GM11168 (cell line): ENCODE results near the gene MXD4.

Experiments used
- in situ Hi-C: fragments of 300-500 bp; cut with MboI; formaldehyde crosslinking; loops from one replicate; pipeline ENCODE4 v1.12.0; 2022; ENCODE audit warnings: low sequenced_read_pairs; ENCODE audit not compliant: unreplicated experiment

The MXD4 gene

DNA sequence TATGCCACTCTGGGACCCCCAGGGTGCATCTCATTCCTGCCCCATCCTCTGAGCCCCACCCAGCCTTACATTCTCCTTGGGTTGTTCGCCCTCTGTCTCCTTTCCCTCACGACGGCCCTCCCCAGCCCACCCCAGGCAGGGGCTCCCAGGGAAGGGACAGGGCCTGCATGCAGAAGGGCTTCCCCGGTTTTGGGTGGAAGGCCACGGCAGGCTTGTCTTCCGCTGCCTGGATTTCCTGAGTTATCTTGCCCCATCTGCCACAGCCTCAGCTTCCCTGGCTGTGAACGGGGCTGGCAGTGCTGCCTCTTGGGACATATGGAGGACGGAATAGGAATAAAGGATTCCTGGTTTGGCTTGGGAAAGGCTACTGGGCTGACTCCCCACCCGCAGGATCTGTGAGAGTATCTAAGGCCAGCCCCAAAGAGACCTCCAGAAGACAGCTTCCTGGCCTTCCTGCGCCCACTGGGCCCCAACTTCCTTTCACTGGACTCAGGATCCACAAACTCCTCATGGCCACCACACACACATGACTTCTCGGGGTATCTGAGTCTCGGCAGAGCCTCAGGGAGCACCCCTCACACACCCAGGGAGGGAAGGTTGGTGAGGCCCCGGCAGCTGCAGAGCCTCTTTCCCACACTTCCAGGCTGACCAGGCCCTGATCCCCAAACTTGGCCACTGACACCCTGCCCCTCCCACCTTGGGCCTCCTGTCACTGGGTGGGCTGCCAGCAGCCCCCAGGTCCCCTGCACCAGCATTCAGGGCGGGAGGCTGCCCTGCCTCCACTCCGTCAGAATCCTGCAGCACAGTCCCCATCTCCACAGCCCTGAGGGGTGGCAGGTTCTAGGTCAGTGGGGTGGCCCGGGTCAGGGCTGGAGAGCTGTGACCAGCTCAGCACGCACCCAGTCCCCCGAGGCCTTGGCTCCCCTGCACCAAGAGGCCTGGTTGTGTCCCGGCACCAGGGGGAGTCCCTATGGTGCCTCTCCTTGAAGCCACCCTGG lies 3.5 kb upstream of the MXD4 start:
- in situ Hi-C loops, result no loop called here

DNA sequence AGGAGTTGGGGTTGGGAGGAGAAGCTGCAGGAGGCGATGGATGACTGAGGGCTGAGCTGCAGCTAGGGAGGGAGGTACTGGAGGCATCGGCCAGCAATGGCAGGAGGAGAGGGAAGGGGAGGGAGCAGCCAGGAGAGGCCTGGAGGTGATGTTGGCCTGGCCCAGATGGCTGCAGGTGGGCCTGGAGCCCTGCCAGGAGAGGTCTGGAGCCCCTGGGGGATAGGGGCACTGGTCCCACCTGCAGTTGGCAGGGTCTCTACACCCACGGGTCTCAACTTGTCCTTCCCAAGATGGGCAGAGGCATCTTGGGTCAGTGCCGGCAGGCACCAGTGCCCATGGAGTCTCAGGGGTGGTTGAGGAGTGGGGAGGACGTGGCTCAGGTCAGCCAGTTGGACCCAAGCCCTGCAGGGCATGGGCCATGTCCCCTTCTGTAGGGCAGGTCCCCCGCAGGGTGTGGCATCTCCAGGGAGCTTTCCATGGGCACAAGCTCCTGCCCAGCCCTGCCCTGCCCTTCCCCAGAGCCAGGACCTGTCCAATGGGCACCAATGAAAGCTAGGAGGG lies 2.7 kb upstream of the MXD4 start:
- in situ Hi-C loops, result no loop called here

DNA sequence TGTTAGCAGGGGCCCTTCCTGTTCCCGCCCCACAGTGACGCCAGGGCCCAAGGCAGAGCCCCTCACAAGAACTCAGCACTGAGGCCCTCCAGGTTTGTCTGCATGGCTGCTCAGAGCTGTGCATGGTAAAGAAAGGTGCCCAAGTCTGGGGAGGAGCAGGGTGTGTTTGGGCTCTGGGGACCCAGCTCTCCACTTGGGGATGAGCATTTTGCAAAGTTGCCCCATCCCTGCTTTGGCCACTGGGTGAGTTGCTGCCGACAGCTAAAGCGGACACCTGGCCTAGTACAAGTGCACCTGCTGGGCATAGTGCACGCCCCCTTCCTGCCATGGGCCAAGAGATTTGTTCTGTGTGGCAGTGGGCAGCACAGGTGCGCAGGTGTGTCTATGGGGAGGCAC lies 2.0 kb upstream of the MXD4 start:
- in situ Hi-C loops, result no loop called here

DNA sequence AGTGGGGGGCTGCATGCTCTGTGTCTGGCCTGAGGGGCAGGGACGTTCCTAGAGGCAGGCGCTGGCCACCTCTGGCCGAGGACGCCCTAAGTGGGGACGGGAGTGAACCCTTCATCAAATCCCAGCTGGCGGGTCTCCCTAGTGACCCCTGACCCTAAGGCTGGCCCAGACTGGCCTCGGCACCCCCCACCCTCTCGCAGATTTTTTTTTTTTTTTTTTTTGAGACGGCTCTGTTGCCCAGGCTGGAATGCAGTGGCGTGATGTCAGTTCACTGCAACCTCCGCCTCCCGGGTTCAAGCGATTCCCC lies 988 bp upstream of the MXD4 start:
- in situ Hi-C loops, result no loop called here

DNA sequence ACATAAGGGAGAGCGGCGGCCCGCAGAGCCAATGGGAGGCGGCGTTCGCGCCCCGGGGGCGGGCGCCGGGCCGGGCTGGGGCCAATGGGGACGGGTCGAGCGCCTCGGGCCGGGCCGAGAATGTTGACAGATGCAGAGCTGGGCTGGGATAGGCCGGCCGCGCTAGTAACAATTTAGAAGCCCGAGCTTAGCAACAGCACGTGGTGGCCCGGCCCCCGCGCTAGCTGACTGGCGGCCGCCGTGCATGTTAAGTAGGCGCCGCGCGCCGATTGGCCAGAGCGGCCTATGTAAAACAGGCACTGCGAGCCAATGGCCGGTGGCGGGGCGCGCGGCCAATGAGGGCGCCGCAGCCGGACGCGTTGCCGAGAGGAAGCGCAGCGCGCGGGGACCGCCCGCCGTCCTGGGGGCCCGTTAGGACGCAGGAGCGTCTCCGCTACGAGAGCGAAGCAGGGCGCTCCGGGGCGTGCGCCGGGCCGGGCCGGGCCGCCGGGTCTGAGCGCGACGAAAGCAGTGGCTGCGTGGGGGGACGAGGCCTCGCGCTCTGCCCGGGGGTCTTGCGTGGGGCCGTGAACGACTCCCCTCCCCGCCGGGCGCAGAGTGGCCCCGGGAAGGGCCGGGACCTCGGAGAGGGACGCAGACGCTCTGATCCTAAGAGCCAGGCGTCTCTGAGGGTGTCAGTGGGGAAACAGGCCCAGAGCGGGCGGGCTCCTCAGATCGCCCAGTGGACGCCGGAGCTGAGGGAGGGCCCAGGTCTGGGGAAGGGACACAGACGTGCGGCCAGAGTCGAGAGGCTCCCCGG lies 435 bp upstream of the MXD4 start:
- in situ Hi-C loops, result no loop called here

DNA sequence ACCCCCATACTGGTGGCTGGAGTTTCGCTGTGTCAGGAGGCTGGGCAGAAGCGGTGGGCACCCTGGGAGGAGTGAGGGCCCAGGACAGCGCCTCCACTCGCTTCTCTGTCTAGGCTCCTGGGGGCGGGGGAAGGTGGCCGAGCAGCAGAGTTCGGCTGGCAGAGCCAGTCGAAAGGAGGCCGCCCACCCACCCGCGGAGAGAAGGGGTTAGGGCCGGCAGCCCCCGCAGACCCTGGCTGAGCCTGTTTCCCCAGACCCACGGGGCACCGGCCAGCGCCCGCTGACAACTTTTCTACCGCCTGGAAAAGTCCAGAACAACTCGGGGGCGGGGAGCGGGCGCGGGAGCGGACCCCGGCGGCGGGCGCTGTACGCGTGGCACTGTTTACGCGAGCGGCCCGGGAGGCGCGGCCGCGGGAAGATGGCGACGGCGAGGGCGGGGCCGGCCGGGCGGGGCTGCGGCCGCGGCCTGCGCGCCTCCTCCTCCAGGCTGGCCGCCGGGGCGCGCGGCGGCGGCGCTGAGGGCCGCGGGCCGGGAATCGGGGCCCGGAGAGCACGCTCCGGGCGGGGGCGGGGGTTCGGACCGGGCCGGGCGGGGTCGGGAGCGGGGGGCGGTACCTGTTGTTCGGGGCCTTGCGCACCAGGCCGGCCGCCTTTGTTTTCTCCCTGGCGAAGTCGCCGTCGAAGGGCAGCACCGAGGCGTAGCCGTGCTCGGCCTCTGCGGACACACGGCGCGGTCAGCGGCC lies 628 bp downstream of the MXD4 start:
- in situ Hi-C loops, result no loop called here

DNA sequence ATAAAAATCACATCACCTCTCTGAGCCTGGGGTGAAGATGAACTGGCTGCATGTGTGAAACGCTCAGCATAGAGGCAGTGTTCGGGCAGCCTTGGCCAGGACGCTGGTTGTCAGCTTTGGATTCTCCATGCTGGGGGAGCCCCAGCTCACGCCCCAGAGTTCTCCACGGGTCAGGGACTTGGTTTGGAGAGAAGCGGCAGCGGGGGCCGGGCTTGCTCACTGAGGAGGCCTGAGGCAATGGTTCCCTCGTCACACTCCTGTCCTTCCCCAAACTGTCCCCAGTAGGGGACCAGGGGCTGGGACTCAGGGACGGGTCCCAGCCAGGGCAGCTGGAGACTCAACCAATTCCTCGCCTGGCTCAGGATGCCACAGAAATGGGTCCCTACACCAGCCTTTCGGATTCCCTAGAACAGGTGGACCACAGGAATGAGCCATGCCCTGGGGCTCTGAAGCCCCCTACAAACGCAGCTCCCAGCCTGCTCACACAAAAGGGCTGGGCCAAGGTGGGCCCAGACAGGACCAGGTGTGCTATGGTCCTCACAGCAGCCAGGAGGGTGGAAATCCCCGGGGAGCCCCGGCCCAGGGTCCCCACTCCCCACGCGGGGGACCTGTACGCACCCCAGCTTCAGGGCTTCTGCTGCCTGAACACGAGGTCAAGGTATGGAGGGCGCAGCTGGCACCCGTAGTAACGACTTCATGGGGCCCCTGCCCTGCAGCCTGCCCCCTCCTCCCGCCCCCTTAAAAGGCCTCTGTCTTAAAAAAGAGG lies 1.4 kb downstream of the MXD4 start:
- in situ Hi-C loops, result no loop called here

DNA sequence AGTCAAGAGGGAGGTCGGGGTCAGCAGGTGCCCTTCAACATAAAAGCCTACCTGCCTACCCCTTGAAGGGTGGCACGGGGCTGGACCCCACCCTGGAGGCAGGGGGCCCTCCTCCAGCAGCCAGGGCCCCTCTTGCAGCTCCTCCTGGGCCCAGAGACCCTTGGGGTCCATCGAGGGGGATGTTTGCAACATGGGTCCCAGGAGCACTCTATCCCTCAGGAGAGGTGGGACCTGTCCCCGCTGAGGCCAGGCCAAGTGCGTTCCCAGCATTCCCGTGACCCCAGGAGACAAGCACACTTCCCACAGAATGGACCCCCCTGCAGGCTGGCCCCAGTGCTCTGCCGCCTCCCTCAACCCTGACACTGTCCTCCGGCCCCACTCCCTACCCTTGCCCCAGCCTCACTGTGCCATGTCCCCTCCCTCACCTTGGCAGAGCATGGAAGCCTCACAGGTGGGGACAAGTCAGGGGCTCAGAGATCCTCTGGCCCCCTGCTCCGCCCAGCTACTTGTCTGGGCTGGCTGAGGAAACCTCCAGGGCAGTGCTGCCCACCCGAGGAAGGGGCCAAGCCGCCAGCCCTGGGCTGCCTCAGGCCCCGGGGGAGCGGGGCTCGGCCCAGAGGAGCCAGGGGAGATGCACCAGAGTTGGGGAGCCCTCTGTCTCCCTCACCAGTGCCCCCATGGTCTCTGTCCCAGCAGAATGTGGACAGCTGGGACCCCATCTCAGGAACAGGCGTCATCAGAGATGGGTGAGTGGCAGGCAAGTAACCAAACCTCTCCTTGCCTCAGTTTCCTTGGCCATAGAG lies 2.2 kb downstream of the MXD4 start:
- in situ Hi-C loops, result no loop called here

DNA sequence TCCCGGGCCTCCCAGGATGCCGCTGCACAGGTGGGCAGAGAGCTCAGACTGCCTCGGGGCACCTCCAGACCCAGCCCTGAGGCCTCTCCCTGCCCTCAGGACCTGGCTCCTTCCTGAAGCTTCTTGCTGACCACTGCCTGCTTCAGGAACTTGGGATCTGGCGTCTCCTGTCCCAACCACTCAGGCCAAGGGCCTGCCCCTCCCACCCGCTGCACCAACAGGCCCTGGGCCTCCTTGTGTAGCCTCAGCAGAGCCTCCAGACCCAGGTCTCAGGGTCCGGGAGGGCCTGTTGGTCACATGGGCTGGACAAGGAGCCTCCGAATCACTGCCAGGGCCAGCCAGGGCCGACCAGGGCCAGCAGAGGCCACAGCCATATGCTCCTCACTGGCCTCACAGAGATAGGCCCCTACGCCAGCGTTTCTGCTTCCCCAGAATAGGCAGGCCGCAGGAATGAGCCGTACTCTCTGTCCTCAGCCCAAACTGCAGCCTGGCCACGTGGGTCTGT lies 2.8 kb downstream of the MXD4 start:
- in situ Hi-C loops, result no loop called here

DNA sequence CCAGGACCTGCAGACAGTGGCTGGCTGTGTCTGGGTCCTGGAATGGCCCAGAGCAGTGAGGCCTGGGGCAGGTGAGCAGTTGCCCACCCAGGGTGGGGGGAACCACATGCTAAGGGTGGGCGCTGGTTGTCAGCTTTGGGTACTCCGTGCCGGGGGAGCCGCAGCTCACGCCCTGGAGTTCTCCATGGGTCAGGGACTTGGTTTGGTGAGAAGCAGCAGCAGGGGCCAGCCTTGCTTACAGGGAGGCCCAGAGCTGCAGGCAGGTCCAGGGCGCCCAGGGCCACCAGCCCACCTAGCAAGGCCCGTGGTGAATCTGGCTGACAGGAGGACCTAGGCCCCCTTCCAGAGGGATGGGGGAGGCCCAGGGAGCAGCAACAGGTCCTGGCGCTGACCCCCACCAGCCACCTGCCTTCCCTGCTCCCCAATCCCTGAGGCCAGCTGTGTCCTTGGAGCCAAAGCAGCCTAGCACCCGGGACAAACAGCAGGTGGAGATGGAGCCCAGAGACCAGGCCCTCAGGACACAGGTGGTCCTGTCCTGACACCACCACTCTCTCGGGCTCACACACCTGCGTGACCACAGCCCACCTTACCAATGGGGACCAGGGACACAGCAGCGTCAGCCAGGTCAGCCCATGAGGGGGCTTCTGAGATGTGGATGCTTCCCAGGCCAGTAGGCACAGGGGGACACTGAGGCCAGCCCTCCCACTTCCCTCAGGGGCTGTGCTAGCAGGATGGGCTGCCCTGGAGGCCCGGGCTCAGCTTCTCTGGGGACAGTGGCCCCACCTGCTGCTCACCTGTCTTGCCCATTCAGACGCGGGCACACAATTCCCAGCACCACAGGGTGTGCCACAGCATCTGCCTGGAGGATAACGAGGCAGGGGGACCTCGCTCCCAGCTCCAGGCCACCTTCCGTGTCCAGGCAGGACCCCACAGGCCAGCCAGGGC lies 3.5 kb downstream of the MXD4 start:
- in situ Hi-C loops, result no loop called here

DNA sequence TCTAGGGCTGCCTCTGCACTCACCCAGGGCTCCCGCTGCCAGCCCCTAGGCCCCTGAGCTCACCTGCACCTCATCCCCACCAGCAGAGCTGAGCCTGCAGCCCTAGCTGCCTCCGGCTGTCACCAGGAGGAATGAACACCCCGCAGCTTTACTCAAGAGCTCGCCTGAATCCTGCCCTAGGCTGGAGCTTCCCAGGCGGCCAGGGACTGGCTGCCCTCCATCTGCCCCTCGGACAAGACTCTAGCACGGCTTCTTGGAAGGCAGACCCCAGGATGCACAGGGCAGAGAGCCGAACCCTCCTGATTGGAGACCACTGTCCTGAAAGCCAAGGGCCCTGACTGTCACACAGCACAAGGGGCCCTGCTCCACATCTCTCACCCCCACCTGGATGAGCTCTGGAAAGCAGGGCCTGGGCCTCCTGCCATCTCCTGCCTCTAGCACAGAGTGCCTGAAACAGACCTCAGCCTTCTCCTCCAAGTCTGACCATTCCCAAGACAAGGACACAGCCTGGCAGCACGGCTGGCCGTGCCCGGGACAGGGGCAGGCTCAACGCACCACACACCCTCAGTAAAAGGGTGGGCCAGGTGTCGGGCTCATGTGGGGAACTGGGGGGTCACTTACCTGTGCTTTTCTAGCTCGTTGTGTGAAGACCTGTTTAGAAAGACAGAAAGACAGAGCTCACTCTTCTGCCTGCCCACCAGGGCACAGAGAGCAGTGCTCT lies 4.4 kb downstream of the MXD4 start:
- in situ Hi-C loops, result no loop called here

DNA sequence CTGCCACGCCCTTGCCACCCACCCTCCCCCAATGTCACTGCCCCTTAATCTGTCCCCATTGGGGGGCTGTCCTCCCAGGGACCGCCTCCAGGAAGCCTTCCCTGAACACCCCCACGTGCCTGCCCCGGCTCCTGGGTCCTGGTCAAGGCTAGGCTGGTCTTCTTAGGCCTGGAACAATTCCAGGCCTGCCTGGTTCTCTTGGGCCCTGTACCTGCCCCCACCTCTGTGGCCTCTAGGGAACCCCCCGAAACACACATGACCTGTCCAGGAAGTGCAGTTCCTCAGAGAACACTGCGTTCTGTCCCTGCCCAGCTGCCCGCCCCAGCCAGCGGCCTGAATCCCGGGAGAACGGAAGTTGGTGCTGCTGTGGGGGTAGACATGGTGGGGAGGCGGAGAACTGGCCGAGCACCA lies 5.1 kb downstream of the MXD4 start:
- in situ Hi-C loops, result no loop called here

DNA sequence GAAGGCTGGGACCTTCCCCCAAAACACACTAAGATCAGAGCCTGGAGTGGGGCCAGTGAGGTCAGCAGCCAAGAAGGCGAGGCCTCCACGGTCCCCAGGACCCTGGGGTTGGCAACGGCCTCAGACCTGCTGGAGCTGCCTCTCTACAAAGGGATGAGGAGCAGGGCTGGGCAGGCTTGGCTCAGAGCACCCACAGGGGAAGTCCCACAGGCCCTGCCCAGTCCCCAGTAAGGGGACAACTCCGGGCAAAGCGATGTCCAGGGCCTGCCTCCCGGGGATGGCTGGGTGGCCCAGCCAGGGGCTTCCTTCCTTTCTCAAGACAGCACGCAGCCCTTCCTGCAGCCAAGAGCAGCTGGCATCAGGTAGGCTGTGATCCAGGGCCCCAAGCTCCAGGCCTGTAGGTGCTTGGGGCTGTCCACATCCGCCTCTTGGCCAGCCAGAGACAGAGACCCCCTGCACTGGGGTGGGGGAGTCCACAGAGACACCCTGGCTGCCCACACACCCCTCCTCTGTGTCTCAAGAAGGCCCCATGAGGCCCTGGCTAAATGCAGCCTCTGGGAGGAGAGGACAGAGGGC lies 5.7 kb downstream of the MXD4 start:
- in situ Hi-C loops, result no loop called here

DNA sequence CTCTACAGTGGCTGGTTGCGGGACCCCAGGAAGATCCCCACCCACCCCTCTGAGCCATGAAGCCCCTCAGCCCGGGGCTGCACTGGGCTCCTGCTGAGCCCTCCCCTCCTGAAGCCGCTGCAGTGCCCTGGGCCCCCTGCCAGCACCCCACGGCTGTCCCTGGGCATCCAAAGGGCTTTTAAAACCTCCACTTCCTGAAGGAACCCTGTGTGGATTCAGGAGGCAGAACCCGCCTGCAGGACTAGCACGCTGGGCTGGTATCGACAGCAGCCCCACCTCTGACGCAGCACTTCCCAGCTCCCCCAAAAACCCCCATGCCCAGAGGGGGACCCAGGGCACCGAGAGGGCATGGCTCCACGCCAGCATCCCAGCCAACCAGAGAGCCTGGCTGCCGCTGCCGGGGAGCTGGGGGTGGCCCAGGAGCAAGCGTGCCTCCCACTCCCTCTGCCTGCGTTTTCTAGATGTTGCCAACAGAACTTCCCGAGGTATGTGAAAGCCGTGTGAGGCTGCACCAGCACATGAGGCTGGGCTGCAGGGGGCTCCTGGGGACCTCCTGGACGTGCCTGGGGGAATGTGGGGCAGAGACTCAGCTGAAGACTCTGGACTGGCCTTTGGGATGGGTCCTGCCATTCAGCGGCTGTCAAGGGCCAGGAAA lies 6.3 kb downstream of the MXD4 start:
- in situ Hi-C loops, result no loop called here

DNA sequence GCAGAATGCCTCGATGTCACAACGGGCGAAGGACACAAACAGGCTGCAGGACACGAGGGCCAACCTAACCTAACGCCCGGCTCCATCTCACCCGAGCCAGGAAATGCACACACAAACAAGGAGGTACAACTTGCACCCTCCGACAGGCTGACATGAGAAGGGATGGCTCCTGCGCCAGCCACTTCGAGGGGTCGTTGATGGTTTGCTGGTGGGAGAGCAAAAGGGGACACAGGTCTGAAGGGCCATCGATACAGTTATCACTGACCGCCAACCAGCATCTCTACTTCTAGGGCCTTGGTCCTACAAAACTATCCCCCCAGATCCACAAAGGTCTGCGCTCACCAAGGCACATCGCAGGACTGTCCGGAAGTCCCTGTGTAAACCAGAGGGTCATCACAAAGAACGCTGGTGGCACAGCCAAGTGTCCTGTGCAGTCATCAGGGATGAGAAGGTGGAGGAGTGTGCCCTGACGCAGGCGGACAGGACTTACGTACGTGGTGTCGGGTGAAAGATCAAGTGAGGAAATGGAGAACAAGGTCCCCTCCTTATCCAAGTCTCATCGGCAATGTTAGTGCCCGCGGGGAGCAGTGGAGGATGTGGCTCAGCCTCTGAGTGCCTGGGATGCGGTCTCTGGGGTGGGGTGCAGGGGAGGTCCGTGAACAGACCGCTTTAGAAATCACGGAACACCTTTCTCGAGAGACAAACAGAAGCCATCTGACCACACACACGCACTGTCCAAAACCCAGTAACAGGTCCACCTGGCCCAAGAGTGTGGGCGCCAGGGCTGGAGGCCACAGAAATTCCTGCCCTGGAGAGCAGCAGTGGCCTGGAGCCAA lies 7.0 kb downstream of the MXD4 start:
- in situ Hi-C loops, result no loop called here
